K562 (cell line): ENCODE measurements around the gene TBX6. TPM values are rescaled to one million over a fixed set of nuclear protein-coding genes. Genes with fewer than 3 reads are reported as not detected.

ENCODE experiments used
- BDP1 ChIP-seq: IDR thresholded peaks from 3 replicates; pipeline ENCODE4 v1.6.1; 2011; ENCODE audit not compliant: insufficient read length, insufficient read depth
- CBFA2T3 ChIP-seq: fragments of 450-650 bp; IDR thresholded peaks from 2 replicates; pipeline ENCODE4 v1.6.1; 2017
- CBX1 ChIP-seq: sonication (generic); IDR thresholded peaks from 2 replicates; pipeline ENCODE4 v1.6.1; 2016; ENCODE audit warnings: antibody characterized with exemption, low read depth, mild to moderate bottlenecking
- CCAR2 ChIP-seq: fragments of 200-400 bp; formaldehyde crosslinking; IDR thresholded peaks from 2 replicates; pipeline ENCODE4 v1.6.1; 2017; ENCODE audit warnings: mild to moderate bottlenecking, low read depth, low read length
- DNMT1 ChIP-seq: fragments of 450-650 bp; IDR thresholded peaks from 2 replicates; pipeline ENCODE4 v1.6.1; 2016; ENCODE audit warnings: antibody characterized with exemption, mild to moderate bottlenecking
- ELF1 ChIP-seq: fragments of 200-800 bp; sonication (Bioruptor generic); IDR thresholded peaks from 2 replicates; pipeline ENCODE4 v1.6.1; 2016; ENCODE audit warnings: missing genetic modification characterization, missing compliant biosample characterization
- GABPB1 ChIP-seq: sonication (generic); formaldehyde crosslinking; IDR thresholded peaks from 2 replicates; pipeline ENCODE4 v1.8.0; 2022; ENCODE audit warnings: mild to moderate bottlenecking, missing genetic modification reagents
- GATAD2A ChIP-seq: fragments of 450-650 bp; IDR thresholded peaks from 2 replicates; pipeline ENCODE4 v1.6.1; 2017
- GTF2E2 ChIP-seq: fragments of 200-800 bp; sonication (Bioruptor generic); IDR thresholded peaks from 2 replicates; pipeline ENCODE4 v1.6.1; 2016; ENCODE audit warnings: missing genetic modification characterization, missing compliant biosample characterization
- HBP1 ChIP-seq: fragments of 450-650 bp; formaldehyde crosslinking; IDR thresholded peaks from 2 replicates; pipeline ENCODE4 v1.4.0; 2022; ENCODE audit warnings: missing genetic modification characterization
- HDGF ChIP-seq: fragments of 450-650 bp; IDR thresholded peaks from 2 replicates; pipeline ENCODE4 v1.6.1; 2016
- KLF1 ChIP-seq: fragments of 450-650 bp; IDR thresholded peaks from 2 replicates; pipeline ENCODE4 v1.6.1; 2016; ENCODE audit warnings: missing genetic modification characterization, missing compliant biosample characterization
- MECOM ChIP-seq: fragments of 250-450 bp; sonication (Bioruptor Pico); IDR thresholded peaks from 2 replicates; pipeline ENCODE4 v1.8.0; 2022; ENCODE audit warnings: inconsistent platforms
- PRPF4 ChIP-seq: fragments of 200-400 bp; formaldehyde crosslinking; IDR thresholded peaks from one replicate; pipeline ENCODE4 v1.6.1; 2017; ENCODE audit warnings: low read length, low read depth, mild to moderate bottlenecking; ENCODE audit not compliant: insufficient read depth, poor library complexity, severe bottlenecking
- SMARCA5 ChIP-seq: fragments of 450-650 bp; IDR thresholded peaks from 2 replicates; pipeline ENCODE4 v1.6.1; 2016
- TAF1 ChIP-seq: IDR thresholded peaks from 2 replicates; pipeline ENCODE4 v1.6.1; 2011; ENCODE audit warnings: mild to moderate bottlenecking, low read length, moderate library complexity; ENCODE audit not compliant: insufficient read depth, control insufficient read depth, severe bottlenecking; ENCODE audit errors: extremely low read depth
- TEAD1 ChIP-seq, 2 experiments: fragments of 450-650 bp in 1 of 2; sonication (generic) in 1 of 2; formaldehyde crosslinking; IDR thresholded peaks; 2 replicates each; pipeline versions ENCODE4 v1.4.0 to v1.8.0; 2020 to 2022; ENCODE audit warnings: mild to moderate bottlenecking in 2 of 2, missing genetic modification reagents in 1 of 2
- XRCC3 ChIP-seq: fragments of 450-650 bp; IDR thresholded peaks from 2 replicates; pipeline ENCODE4 v1.6.1; 2017; ENCODE audit warnings: mild to moderate bottlenecking, moderate library complexity
- ZBTB17 ChIP-seq: fragments of 450-650 bp; formaldehyde crosslinking; IDR thresholded peaks from 2 replicates; pipeline ENCODE4 v1.4.0; 2020; ENCODE audit warnings: mild to moderate bottlenecking
- ZNF431 ChIP-seq: sonication (generic); formaldehyde crosslinking; IDR thresholded peaks from 2 replicates; pipeline ENCODE4 v1.8.0; 2022; ENCODE audit warnings: mild to moderate bottlenecking, missing genetic modification reagents
- ZNF592 ChIP-seq: fragments of 450-650 bp; IDR thresholded peaks from 2 replicates; pipeline ENCODE4 v1.6.1; 2017; ENCODE audit warnings: antibody characterized with exemption, mild to moderate bottlenecking
- ZNF76 ChIP-seq: fragments of 250-450 bp; sonication (Bioruptor Pico); IDR thresholded peaks from 2 replicates; pipeline ENCODE4 v1.4.0; 2020; ENCODE audit warnings: mild to moderate bottlenecking, moderate library complexity, borderline replicate concordance
- polyA plus RNA-seq, 8 experiments: library from polyadenylated mRNA; depleted of rRNA in 4 of 8; stranded (reverse) in 5 of 8; unstranded in 3 of 8; fragments of >200 nt; fragmentation: Nextera tagmentation in 2 of 8; fragmentation: Illumina TruSeq in 1 of 8; extraction: Ambion mirVana in 2 of 8; extraction: Trizol in 1 of 8; gene quantifications; 2 replicates each; pipeline versions ENCODE4 v1.2.1 to v1.2.3, GENCODE V29; 2011 to 2014; ENCODE audit warnings: inconsistent platforms in 1 of 8, missing spikeins in 1 of 8
- total RNA-seq, 7 experiments: library from RNA; depleted of rRNA in 6 of 7; stranded (reverse); fragments of >200 nt in 6 of 7; fragmentation: Illumina TruSeq in 2 of 7; extraction: Trizol in 2 of 7; gene quantifications; 2 replicates each; pipeline versions ENCODE4 v1.2.1 to v1.2.3, GENCODE V29; 2011 to 2021; ENCODE audit warnings: low replicate concordance in 1 of 7
- TF ChIP-seq, protein P1 (sequence below): sonication (generic); formaldehyde crosslinking; IDR thresholded peaks from 2 replicates; pipeline ENCODE4 v1.8.0; 2022; ENCODE audit warnings: missing genetic modification reagents, mild to moderate bottlenecking, moderate library complexity, borderline replicate concordance

TBX6 gene
- total and polyA plus RNA-seq, 9 of the 15 experiments (the other 6 are each of a cell fraction or from before 2014, with no cell fraction given) = 0.07 to 0.58 (median 0.11) TPM; not detected in 2

GRCh38 chr16:30092373-30093010 lies 768 bp upstream of the TBX6 start (continued):
- peak; percentile 100 for TF ChIP-seq ZNF592
- peak; percentile 97 for TF ChIP-seq MECOM
- TF ChIP-seq XRCC3 = no peak
- TF ChIP-seq GABPB1 (CRISPR knock-in tag) = peak; percentile 65
- TF ChIP-seq TAF1 = no peak
- 0 out of 2 replicates have a peak, but pooled peaks have one; percentile 57 for TF ChIP-seq GTF2E2 (tag)
- TF ChIP-seq PRPF4 = no peak
- no peak for TF ChIP-seq ZNF431
- no peak for TF ChIP-seq BDP1
- no peak; the same call in 1 of the 2 replicates for TF ChIP-seq HDGF
- TF ChIP-seq ZBTB17 (CRISPR knock-in tag) = peak; percentile 80
- TF ChIP-seq, protein P1, sequence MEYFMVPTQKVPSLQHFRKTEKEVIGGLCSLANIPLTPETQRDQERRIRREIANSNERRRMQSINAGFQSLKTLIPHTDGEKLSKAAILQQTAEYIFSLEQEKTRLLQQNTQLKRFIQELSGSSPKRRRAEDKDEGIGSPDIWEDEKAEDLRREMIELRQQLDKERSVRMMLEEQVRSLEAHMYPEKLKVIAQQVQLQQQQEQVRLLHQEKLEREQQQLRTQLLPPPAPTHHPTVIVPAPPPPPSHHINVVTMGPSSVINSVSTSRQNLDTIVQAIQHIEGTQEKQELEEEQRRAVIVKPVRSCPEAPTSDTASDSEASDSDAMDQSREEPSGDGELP (CRISPR knock-in tag) = peak; percentile 88
- no peak for TF ChIP-seq DNMT1
- peak; percentile 70; the same call in 1 of the 2 replicates for TF ChIP-seq HBP1 (CRISPR knock-in tag)
- no peak for TF ChIP-seq KLF1 (tag)
- peak; percentile 99 for TF ChIP-seq SMARCA5
- peak; percentile 74 to 92 for TF ChIP-seq TEAD1 (CRISPR knock-in tag; IDR thresholded peaks at IDR 0.05)
- TF ChIP-seq CBX1 = peak; percentile 71; the same call in 1 of the 2 replicates
- TF ChIP-seq ELF1 (tag) = peak; percentile 78
- no peak for TF ChIP-seq CCAR2
- 0 out of 2 replicates have a peak, but pooled peaks have one; percentile 49 for TF ChIP-seq GATAD2A
- peak; percentile 97 for TF ChIP-seq ZNF76 (CRISPR knock-in tag)
- TF ChIP-seq CBFA2T3 = no peak
